Aorta (tissue), 5 donors: Measurements from ENCODE around the gene OPTN. TPM values are rescaled to one million over a fixed set of nuclear protein-coding genes. Genes with fewer than 3 reads are reported as not detected.
"Not testable (repeated sequence)": the region's sequence is repeated elsewhere in the genome, so short reads cannot be mapped to it uniquely, and the experiment has no call there.

Experiments used
- ATAC-seq: fragments of 200-7000 bp; cut with Tn5 transposase; one replicate; pipeline ENCODE4 v1.9.1; 2022; ENCODE audit warnings: moderate library complexity; ENCODE audit not compliant: low FRiP score
- DNase-seq, 2 donors: peaks; one replicate each; pipeline ENCODE4 v3.0.0-alpha.2; 2020
- H3K27ac ChIP-seq, 2 donors: one replicate each; pipeline ENCODE4 v1.5.1; 2013; ENCODE audit warnings: low read length in 2 of 2, mild to moderate bottlenecking in 2 of 2, moderate library complexity in 2 of 2, control low read depth in 1 of 2, inconsistent platforms in 1 of 2, low read depth in 1 of 2
- H3K27me3 ChIP-seq, 2 donors: one replicate each; pipeline ENCODE4 v1.6.1; 2013; ENCODE audit warnings: control low read depth in 1 of 2, low read length in 1 of 2, mild to moderate bottlenecking in 1 of 2, moderate library complexity in 1 of 2; ENCODE audit not compliant: insufficient read depth in 2 of 2, control insufficient read depth in 1 of 2
- H3K36me3 ChIP-seq, 2 donors: one replicate each; pipeline ENCODE4 v1.6.1; 2013; ENCODE audit warnings: control low read depth in 1 of 2, low read length in 1 of 2, mild to moderate bottlenecking in 1 of 2; ENCODE audit not compliant: insufficient read depth in 2 of 2, control insufficient read depth in 1 of 2
- H3K4me1 ChIP-seq, 2 donors: one replicate each; pipeline ENCODE4 v1.6.1; 2013; ENCODE audit warnings: low read length in 2 of 2, control low read depth in 1 of 2, mild to moderate bottlenecking in 1 of 2, moderate library complexity in 1 of 2; ENCODE audit not compliant: insufficient read depth in 2 of 2, control insufficient read depth in 1 of 2
- H3K4me3 ChIP-seq, 2 donors: one replicate each; pipeline ENCODE4 v1.5.1; 2013; ENCODE audit warnings: low read length in 2 of 2, control low read depth in 1 of 2, mild to moderate bottlenecking in 1 of 2
- H3K9me3 ChIP-seq: one replicate; pipeline ENCODE4 v1.6.1; 2013; ENCODE audit warnings: mild to moderate bottlenecking, low read length; ENCODE audit not compliant: control insufficient read depth
- WGBS, 2 donors: extraction: QIAGEN DNeasy Blood & Tissue Kit; methylation state at CpG; one replicate each; pipeline ENCODE4 v1.1.7; 2013; 5-methylcytosine and 5-hydroxymethylcytosine counted together
- intact Hi-C, 2 donors: fragments of 100-400 bp; cut with DNase I; formaldehyde crosslinking; loops; one replicate each; pipeline versions ENCODE4 v1.14.2 to v1.15.0; 2022
- polyA plus RNA-seq, 2 donors: library from polyadenylated mRNA; stranded (reverse); fragments of 200-250 nt; gene quantifications; one replicate each; pipeline ENCODE4 v1.2.3, GENCODE V29; 2013
- total RNA-seq, 2 donors: library from RNA; stranded (reverse); fragmentation: NEBNext Ultra II Directional; extraction: Animal tissue kit (Norgen Biotek cat#: 25700); gene quantifications; one replicate each; pipeline ENCODE4 v1.2.1, GENCODE V29; 2021
- donor health status: healthy with polysubstance abuse.
- donor health status: Bipolar disorder and iron deficiency.
- donor health status: DM: no; HTN: no; CAD: no.
- donor health status: DM: no; HTN: no; CAD: no.
- donor health status: DM: yes; HTN: yes; CAD: no.

Gene OPTN
- total and polyA plus RNA-seq, 4 donors, result 87.4 to 115 (median 99.3) TPM

DNA sequence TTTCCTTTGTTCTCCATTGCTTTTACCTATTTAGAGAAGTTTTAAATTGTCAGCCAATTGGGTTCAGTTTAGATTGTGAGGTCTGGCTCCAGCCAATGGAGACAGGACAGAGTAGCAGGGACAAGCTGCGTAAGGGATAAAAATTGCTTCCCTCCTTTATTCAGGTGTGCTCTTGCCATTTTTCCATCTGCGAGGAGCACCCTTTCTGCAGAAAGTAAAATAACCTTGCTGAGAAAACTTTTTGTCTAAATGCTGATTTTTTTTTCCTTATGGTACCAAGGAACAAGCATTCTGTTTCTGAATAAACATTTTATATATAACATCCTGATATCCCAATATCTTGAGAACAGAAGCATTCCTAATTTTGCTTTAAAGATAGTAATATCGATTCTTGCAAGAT is 16.3 kb upstream of the OPTN start:
- intact Hi-C loops, H3K4me1 ChIP-seq, ATAC-seq, DNase-seq, H3K27ac ChIP-seq, H3K27me3 ChIP-seq, H3K4me3 ChIP-seq, H3K36me3 ChIP-seq: not testable (repeated sequence)
- 97 to 98% methylated on average over 3 of the region's 3 CpGs for WGBS, 2 donors
- peaks cover 19% of the 10 kb centered on the region for H3K9me3 ChIP-seq

DNA sequence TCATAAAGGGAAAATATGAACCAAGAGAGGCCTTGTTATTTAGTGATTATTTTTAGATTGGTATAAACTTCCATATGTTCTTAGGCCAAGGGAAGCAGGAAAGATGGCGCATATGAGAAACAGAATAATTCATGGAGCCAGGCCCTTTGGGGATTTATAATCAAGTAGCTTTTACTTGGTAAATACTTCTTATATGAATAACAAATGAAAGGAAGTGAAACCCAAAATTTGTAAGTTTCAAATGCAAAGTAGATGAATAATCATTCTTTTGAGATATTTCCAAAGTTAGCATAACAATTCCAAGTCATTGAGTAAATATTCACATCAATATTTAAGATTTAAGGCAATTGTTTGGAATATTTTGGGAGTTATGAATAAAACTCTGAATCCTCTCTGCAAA is 13.9 kb upstream of the OPTN start:
- H3K36me3 ChIP-seq, result no peaks in the 10 kb centered on the region
- WGBS, 2 donors, result 94% methylated on average over 1 of the region's 1 CpG
- peaks cover 10% of the 10 kb centered on the region for H3K9me3 ChIP-seq
- H3K4me1 ChIP-seq, result peaks cover 0 to 2% of the 10 kb centered on the region in 2 donors
- intact Hi-C loops, result loop anchor here in 1 of 2 donors (5.0 kb wide), 1 partner anchor 179 kb away; no protein-coding TSS in a partner anchor
- no peaks in the 10 kb centered on the region for H3K27me3 ChIP-seq
- ATAC-seq (no peak), DNase-seq (no peak)
- no peak overlapping the region for H3K27ac ChIP-seq
- H3K4me3 ChIP-seq, result no peak overlapping the region

DNA sequence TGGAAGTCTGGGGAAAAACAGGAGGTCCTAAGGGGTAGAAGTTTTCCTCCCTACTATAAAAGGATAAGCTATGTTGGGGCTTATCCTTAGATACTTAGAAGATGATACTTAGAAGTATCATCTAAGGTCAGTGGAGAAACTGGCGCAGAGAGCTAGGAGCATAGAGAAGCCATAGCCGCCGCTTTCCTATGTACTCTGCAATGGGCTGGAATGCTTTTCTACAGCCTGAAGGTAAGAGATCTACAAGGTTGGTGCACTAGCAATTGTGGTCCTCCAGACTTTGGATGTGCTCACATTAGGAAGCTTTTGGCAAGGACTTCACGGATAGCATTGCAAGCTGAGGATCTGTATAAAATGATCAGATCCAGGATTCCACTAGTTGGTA is 12.4 kb upstream of the OPTN start:
- DNase-seq (no peak), ATAC-seq (no peak)
- intact Hi-C loops, result loop anchor here in 1 of 2 donors (5.0 kb wide), 1 partner anchor 180 kb away; no protein-coding TSS in a partner anchor
- peaks cover 0 to 2% of the 10 kb centered on the region in 2 donors for H3K4me1 ChIP-seq
- no peak overlapping the region for H3K27ac ChIP-seq
- WGBS, 2 donors, result 91 to 92% methylated on average over 4 of the region's 4 CpGs
- H3K36me3 ChIP-seq, result no peaks in the 10 kb centered on the region
- H3K4me3 ChIP-seq, result no peak overlapping the region
- no peaks in the 10 kb centered on the region for H3K27me3 ChIP-seq
- peaks cover 3% of the 10 kb centered on the region for H3K9me3 ChIP-seq

DNA sequence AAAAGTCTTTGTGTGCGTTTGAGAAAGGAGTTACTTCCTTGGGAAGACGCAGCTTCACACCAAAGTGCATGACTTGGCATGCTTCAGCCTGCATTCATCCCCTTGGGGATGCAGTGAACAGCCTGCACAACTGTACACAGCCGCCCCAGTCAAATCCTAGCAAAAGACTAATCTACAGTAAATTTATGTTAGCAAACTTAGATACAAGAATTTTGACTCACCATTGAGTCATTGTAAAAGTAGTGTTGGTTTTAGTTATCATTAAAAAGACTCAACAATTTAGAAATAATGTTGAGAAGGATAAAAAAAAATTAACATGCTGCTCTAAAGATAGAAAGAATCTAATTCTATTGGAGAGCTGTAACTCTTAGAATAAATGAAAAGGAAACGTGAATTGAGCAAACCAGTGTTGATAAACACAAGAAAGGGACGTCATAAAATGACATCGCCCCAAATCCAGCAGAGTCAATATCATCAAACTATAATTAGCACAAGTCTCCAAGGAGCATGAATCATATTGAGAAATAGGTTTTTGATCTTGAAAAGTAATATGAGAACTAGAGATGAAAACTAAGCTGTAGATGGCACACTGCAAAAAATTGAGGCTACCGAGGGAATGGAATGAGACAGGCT is 11.9 kb upstream of the OPTN start:
- Histone ChIP-seq H3K27ac (no peak overlapping the region), H3K27me3 (no peaks in the 10 kb centered on the region), H3K9me3 (peaks cover 3% of the 10 kb centered on the region), H3K36me3 (no peaks in the 10 kb centered on the region), H3K4me3 (no peak overlapping the region), H3K4me1 (peaks cover 0 to 2% of the 10 kb centered on the region in 2 donors)
- 8 to 11% methylated on average over 7 of the region's 7 CpGs for whole genome bisulfite sequencing, 2 donors
- intact Hi-C loops, result loop anchor here in 1 of 2 donors (5.0 kb wide), 1 partner anchor 181 kb away; no protein-coding TSS in a partner anchor
- ATAC-seq (peak; percentile 67), DNase-seq (no peak)

DNA sequence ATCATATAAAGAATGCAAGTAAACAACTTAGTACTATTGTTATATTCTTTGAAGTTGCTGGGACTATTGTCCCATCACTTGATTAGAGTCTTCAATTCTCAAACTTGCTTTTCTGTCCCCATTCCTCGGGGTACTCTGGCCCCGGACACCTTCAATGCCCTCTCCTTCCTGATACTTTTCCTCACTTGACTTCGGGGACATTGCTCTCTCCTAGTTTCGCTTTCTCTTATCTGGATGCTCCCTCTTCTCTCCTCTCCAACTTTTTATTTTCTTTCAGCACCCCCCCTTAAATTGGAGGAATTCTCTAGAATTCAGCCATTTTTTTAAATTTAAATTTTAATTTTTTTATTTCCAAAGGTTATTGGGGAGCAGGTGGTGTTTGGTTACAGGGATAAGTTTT is 10.6 kb upstream of the OPTN start:
- H3K9me3 ChIP-seq, result peaks cover 3% of the 10 kb centered on the region
- 90 to 91% methylated on average over 4 of the region's 4 CpGs for WGBS, 2 donors
- intact Hi-C loops, result loop anchor here in 1 of 2 donors (5.0 kb wide), 1 partner anchor 182 kb away; no protein-coding TSS in a partner anchor

DNA sequence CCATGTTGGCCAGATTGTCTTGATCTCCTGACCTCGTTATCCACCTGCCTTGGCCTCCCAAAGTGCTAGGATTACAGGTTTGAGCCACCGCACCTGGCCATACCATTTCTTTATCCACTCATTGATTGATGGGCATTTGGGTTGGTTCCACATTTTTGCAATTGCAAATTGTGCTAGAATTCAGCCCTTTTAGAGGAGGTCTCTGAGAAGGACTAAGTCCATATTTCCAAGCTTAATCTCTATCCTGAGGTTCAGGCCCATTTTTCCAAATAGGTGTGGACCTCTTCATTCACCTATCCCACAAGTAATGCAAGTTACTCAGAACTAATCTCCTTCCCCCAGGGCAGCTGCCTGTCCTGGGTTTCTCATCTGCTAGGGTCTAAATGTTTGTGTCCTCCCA is 9.7 kb upstream of the OPTN start:
- no peak for ATAC-seq
- H3K27me3 ChIP-seq, result no peaks in the 10 kb centered on the region
- H3K4me1 ChIP-seq, result peaks cover 0 to 2% of the 10 kb centered on the region in 2 donors
- no peak for DNase-seq
- no peak overlapping the region for H3K27ac ChIP-seq
- intact Hi-C loops, result no loop called here
- 91 to 100% methylated on average over 2 of the region's 2 CpGs for WGBS, 2 donors
- no peak overlapping the region for H3K4me3 ChIP-seq
- no peaks in the 10 kb centered on the region for H3K9me3 ChIP-seq
- no peaks in the 10 kb centered on the region for H3K36me3 ChIP-seq

More for the DNA sequence above, 10.6 kb upstream of the OPTN start:
- no peak for DNase-seq
- ATAC-seq, result no peak
- Histone ChIP-seq H3K4me3 (no peak overlapping the region), H3K36me3 (no peaks in the 10 kb centered on the region), H3K27ac (no peak overlapping the region), H3K27me3 (no peaks in the 10 kb centered on the region), H3K4me1 (peaks cover 0 to 2% of the 10 kb centered on the region in 2 donors)

DNA sequence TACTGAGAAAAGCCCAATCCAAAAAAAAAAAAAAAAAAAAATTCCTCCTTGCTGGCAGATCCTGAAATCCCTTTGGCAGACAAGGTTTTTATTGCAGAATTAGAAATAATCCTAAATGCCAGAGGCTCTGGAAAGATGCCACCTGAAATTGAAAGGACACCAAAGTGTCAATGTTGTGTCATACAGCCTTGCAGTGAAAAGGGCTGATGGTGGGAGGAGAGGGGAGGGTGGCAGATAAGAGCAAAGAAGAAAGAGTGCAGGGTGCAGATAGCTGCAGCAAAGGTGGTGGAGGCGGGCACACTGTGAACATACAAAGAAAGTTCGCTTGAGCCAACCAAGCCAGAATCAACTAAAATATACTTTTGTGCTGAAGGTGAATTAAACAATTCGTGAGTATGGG is 8.2 kb upstream of the OPTN start:
- no peak overlapping the region for H3K4me3 ChIP-seq
- ATAC-seq (peak; percentile 53), DNase-seq (no peak)
- intact Hi-C loops, result no loop called here
- H3K27me3 ChIP-seq, result no peaks in the 10 kb centered on the region
- WGBS, 2 donors, result 74 to 85% methylated on average over 3 of the region's 3 CpGs
- H3K4me1 ChIP-seq, result peaks cover 0 to 2% of the 10 kb centered on the region in 2 donors
- H3K36me3 ChIP-seq, result no peaks in the 10 kb centered on the region
- no peaks in the 10 kb centered on the region for H3K9me3 ChIP-seq
- H3K27ac ChIP-seq, result no peak overlapping the region

DNA sequence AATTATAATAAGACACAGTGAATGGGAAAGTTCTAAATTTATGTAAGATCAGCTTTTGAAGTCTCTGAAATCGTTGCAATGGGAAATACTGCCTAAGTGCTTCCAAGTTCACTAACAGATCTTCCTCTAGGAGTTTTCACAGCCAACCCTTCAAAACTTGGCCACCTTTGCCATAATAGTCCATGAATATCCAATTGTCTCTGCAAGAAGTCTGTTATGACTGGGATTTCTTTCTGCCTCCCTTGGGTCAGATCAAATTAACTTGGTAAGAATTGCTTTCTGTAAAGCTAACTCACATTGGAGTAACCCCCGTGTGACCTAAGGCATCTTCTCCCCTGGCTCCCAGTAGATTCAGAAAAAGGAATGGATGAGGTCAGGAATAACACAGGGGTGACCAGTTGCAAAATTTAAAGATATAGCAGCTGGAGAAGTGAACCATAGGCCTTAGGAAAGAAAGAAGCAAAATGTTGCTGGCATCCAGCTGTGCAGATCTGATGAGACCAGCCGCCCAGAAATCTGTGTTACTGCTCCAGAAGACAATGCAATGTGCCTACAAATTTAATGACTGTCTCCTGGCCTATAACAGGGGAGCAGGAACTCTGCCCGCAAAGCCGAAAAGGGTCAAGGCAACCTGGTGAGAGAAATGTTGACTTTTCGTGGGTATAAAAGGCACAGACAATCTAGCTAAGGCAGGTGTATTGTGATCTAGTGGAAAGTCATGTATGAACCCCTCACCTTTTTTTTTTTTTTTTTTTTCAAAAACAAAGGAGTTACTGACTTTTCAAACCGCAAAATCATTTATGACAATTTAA is 7.5 kb upstream of the OPTN start:
- H3K27ac ChIP-seq, result no peak overlapping the region
- peak; percentile 71 for ATAC-seq
- H3K27me3 ChIP-seq, result no peaks in the 10 kb centered on the region
- no peak overlapping the region for H3K4me3 ChIP-seq
- no peak for DNase-seq
- no peaks in the 10 kb centered on the region for H3K36me3 ChIP-seq
- 76 to 81% methylated on average over 7 of the region's 7 CpGs for WGBS, 2 donors
- no peaks in the 10 kb centered on the region for H3K9me3 ChIP-seq
- peaks cover 0 to 2% of the 10 kb centered on the region in 2 donors for H3K4me1 ChIP-seq
- intact Hi-C loops, result no loop called here
